ENCODE data around the gene MEAF6. TPM values are rescaled to one million over a fixed set of nuclear protein-coding genes. Genes with fewer than 3 reads are reported as not detected.

MEAF6 gene
- total RNA-seq, 2 donors from 2014 or later: 43.9 to 68.8 TPM

DNA sequence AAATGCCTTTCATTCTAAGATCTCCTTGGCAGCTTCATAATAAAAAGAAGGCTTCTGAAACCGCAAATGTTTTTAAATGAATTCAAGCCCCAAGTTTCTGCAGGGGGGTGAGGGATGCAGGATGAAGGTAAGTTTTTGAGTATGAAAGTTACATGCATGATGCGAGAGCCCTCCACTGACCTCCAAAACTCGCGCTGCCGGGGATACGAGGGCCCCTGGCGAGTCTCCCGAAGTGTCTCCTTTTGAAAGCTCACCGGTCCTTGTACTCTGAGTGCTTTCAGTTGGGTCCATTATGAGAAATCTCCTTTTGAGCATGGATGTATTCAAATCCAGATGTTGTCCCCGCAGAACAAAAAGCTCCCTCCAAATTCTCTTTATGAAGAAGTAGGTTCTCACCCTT lies 59.0 kb downstream of the MEAF6 start:
- TF ChIP-seq, protein P1, sequence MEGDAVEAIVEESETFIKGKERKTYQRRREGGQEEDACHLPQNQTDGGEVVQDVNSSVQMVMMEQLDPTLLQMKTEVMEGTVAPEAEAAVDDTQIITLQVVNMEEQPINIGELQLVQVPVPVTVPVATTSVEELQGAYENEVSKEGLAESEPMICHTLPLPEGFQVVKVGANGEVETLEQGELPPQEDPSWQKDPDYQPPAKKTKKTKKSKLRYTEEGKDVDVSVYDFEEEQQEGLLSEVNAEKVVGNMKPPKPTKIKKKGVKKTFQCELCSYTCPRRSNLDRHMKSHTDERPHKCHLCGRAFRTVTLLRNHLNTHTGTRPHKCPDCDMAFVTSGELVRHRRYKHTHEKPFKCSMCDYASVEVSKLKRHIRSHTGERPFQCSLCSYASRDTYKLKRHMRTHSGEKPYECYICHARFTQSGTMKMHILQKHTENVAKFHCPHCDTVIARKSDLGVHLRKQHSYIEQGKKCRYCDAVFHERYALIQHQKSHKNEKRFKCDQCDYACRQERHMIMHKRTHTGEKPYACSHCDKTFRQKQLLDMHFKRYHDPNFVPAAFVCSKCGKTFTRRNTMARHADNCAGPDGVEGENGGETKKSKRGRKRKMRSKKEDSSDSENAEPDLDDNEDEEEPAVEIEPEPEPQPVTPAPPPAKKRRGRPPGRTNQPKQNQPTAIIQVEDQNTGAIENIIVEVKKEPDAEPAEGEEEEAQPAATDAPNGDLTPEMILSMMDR (IDR thresholded peaks at IDR 0.05): no peak
- Histone ChIP-seq H3K4me3 (peak overlapping the region; percentile 58), H3K9me3 (no peaks in the 10 kb centered on the region), H3K36me3 (peaks cover 2% of the 10 kb centered on the region), H3K27me3 (replicated peaks; ENCODE audit: insufficient read depth) (no peaks in the 10 kb centered on the region), H3K4me1 (ENCODE audit: control insufficient read depth in 1 of 2, low read depth in 2 of 2) (peaks cover 0 to 5% of the 10 kb centered on the region in 2 donors), H3K27ac (peak overlapping the region; percentile 71 to 74)
- DNase-seq (ENCODE audit: low spot score) (no peak), ATAC-seq (ENCODE audit: insufficient number of reproducible peaks, low FRiP score, low read depth) (no peak)

- Histone ChIP-seq H3K4me1 (ENCODE audit: control insufficient read depth in 1 of 2, low read depth in 2 of 2) (peaks cover 0 to 5% of the 10 kb centered on the region in 2 donors), H3K36me3 (no peaks in the 10 kb centered on the region), H3K27ac (no peak overlapping the region), H3K9me3 (no peaks in the 10 kb centered on the region), H3K27me3 (replicated peaks; ENCODE audit: insufficient read depth) (no peaks in the 10 kb centered on the region), H3K4me3 (no peak overlapping the region)
- TF ChIP-seq, protein P1 (IDR thresholded peaks at IDR 0.05): no peak
- no peak for DNase-seq (ENCODE audit: low spot score)
- no peak for ATAC-seq (ENCODE audit: insufficient number of reproducible peaks, low FRiP score, low read depth)
Observed at GRCh38 chr1:37453647-37454046, 60.9 kb downstream of the MEAF6 start.

DNA sequence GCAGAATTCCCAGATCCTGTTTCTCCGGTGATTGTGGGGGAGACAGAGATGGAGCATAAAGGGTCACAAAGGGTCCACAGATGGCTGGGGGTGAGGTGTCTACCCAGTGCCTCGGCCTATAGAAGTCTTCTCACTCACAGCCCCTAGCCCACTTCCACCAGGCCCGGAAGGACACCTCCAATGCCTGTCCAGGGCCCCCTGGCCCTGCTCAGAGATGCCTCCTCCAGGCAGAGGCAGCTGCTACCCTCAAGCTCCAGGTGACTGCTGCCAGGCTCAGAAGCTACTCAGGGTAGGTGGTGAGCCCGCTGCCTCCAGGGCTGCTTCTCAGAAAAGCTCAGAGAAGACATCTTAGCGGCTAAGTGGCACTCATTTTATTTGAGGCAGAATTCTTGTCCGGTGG lies 62.1 kb downstream of the MEAF6 start:
- no peak overlapping the region for H3K4me3 ChIP-seq
- DNase-seq (ENCODE audit: low spot score): no peak
- no peak for ATAC-seq (ENCODE audit: insufficient number of reproducible peaks, low FRiP score, low read depth)
- H3K4me1 ChIP-seq (ENCODE audit: control insufficient read depth in 1 of 2, low read depth in 2 of 2): peaks cover 0 to 5% of the 10 kb centered on the region in 2 donors
- H3K9me3 ChIP-seq: no peaks in the 10 kb centered on the region
- no peaks in the 10 kb centered on the region for H3K27me3 ChIP-seq (replicated peaks; ENCODE audit: insufficient read depth)
- no peaks in the 10 kb centered on the region for H3K36me3 ChIP-seq
- H3K27ac ChIP-seq: no peak overlapping the region
- TF ChIP-seq, protein P1 (IDR thresholded peaks at IDR 0.05): no peak

- Histone ChIP-seq H3K27me3 (replicated peaks; ENCODE audit: insufficient read depth) (no peaks in the 10 kb centered on the region), H3K36me3 (no peaks in the 10 kb centered on the region), H3K27ac (no peak overlapping the region), H3K4me1 (ENCODE audit: control insufficient read depth in 1 of 2, low read depth in 2 of 2) (peaks cover 0 to under 1% of the 10 kb centered on the region in 2 donors), H3K4me3 (no peak overlapping the region), H3K9me3 (no peaks in the 10 kb centered on the region)
- DNase-seq (ENCODE audit: low spot score) (no peak), ATAC-seq (ENCODE audit: insufficient number of reproducible peaks, low FRiP score, low read depth) (no peak)
- TF ChIP-seq, protein P1 (IDR thresholded peaks at IDR 0.05): no peak
Observed at GRCh38 chr1:37449936-37450335, 64.6 kb downstream of the MEAF6 start.

GRCh38 chr1:37448691-37449417 lies 65.7 kb downstream of the MEAF6 start:
- Histone ChIP-seq H3K9me3 (no peaks in the 10 kb centered on the region), H3K27ac (no peak overlapping the region), H3K27me3 (replicated peaks; ENCODE audit: insufficient read depth) (no peaks in the 10 kb centered on the region), H3K4me1 (ENCODE audit: control insufficient read depth in 1 of 2, low read depth in 2 of 2) (no peaks in the 10 kb centered on the region), H3K36me3 (no peaks in the 10 kb centered on the region), H3K4me3 (no peak overlapping the region)
- DNase-seq (ENCODE audit: low spot score): no peak
- TF ChIP-seq, protein P1 (IDR thresholded peaks at IDR 0.05): no peak
- no peak for ATAC-seq (ENCODE audit: insufficient number of reproducible peaks, low FRiP score, low read depth)

Data from thoracic aorta (tissue), 2 donors.